Stomach smooth muscle (tissue), 2 donors: ENCODE results near the gene GRIK2.

ENCODE experiments used
- H3K27ac ChIP-seq: one replicate; pipeline ENCODE4 v1.7.0; 2013; ENCODE audit warnings: mild to moderate bottlenecking, low read length, inconsistent platforms
- H3K27me3 ChIP-seq, 2 donors: one replicate each; pipeline ENCODE4 v1.7.0; 2013; ENCODE audit warnings: low read length in 2 of 2; ENCODE audit not compliant: insufficient read depth in 2 of 2, control insufficient read depth in 1 of 2
- H3K36me3 ChIP-seq, 2 donors: one replicate each; pipeline ENCODE4 v1.7.0; 2013; ENCODE audit warnings: low read length in 2 of 2; ENCODE audit not compliant: control insufficient read depth in 2 of 2, insufficient read depth in 2 of 2
- H3K4me1 ChIP-seq: one replicate; pipeline ENCODE4 v1.7.0; 2013; ENCODE audit warnings: low read length; ENCODE audit not compliant: control insufficient read depth, insufficient read depth
- H3K4me3 ChIP-seq, 2 donors: one replicate each; pipeline ENCODE4 v1.7.0; 2013; ENCODE audit warnings: low read length in 2 of 2
- H3K9ac ChIP-seq, 2 donors: one replicate each; pipeline ENCODE4 v1.7.0; 2013; ENCODE audit warnings: low read length in 2 of 2, mild to moderate bottlenecking in 1 of 2
- H3K9me3 ChIP-seq, 2 donors: one replicate each; pipeline ENCODE4 v1.7.0; 2013; ENCODE audit warnings: low read length in 2 of 2; ENCODE audit not compliant: control insufficient read depth in 2 of 2
- donor health status: healthy.
- donor health status: Pancreatic carcinoma.

GRIK2 gene

GRCh38 chr6:101762851-101763250 lies 369.3 kb downstream of the GRIK2 start:
- H3K9me3 ChIP-seq: no peaks in the 10 kb centered on the region
- H3K4me3 ChIP-seq: no peak overlapping the region
- no peaks in the 10 kb centered on the region for H3K36me3 ChIP-seq
- no peak overlapping the region for H3K27ac ChIP-seq
- no peaks in the 10 kb centered on the region for H3K4me1 ChIP-seq
- no peak overlapping the region for H3K9ac ChIP-seq
- H3K27me3 ChIP-seq: no peaks in the 10 kb centered on the region

GRCh38 chr6:101765281-101765680 lies 371.8 kb downstream of the GRIK2 start:
- Histone ChIP-seq H3K27me3 (no peaks in the 10 kb centered on the region), H3K9me3 (no peaks in the 10 kb centered on the region), H3K9ac (no peak overlapping the region), H3K36me3 (no peaks in the 10 kb centered on the region), H3K27ac (no peak overlapping the region), H3K4me1 (no peaks in the 10 kb centered on the region), H3K4me3 (no peak overlapping the region)

- no peaks in the 10 kb centered on the region for H3K27me3 ChIP-seq
- H3K4me1 ChIP-seq: no peaks in the 10 kb centered on the region
These were observed 376.6 kb downstream of the GRIK2 start for GRCh38 chr6:101770116-101770515.

GRCh38 chr6:101776919-101777350 lies 383.4 kb downstream of the GRIK2 start:
- Histone ChIP-seq H3K27ac (no peak overlapping the region), H3K27me3 (no peaks in the 10 kb centered on the region)

More at GRCh38 chr6:101770116-101770515, 376.6 kb downstream of the GRIK2 start:
- Histone ChIP-seq H3K36me3 (no peaks in the 10 kb centered on the region), H3K4me3 (no peak overlapping the region), H3K27ac (no peak overlapping the region), H3K9ac (no peak overlapping the region), H3K9me3 (no peaks in the 10 kb centered on the region)

GRCh38 chr6:101777646-101778045 lies 384.1 kb downstream of the GRIK2 start:
- Histone ChIP-seq H3K4me1 (no peaks in the 10 kb centered on the region), H3K27ac (no peak overlapping the region), H3K4me3 (no peak overlapping the region), H3K36me3 (no peaks in the 10 kb centered on the region), H3K27me3 (no peaks in the 10 kb centered on the region), H3K9me3 (no peaks in the 10 kb centered on the region), H3K9ac (no peak overlapping the region)

More at GRCh38 chr6:101776919-101777350, 383.4 kb downstream of the GRIK2 start:
- H3K9ac ChIP-seq: no peak overlapping the region
- H3K9me3 ChIP-seq: no peaks in the 10 kb centered on the region
- no peaks in the 10 kb centered on the region for H3K36me3 ChIP-seq
- no peaks in the 10 kb centered on the region for H3K4me1 ChIP-seq
- H3K4me3 ChIP-seq: no peak overlapping the region

- no peak overlapping the region for H3K4me3 ChIP-seq
These were observed 385.7 kb downstream of the GRIK2 start for GRCh38 chr6:101779051-101779844.

GRCh38 chr6:101783287-101783686 lies 389.8 kb downstream of the GRIK2 start:
- Histone ChIP-seq H3K9ac (no peak overlapping the region), H3K36me3 (no peaks in the 10 kb centered on the region), H3K4me3 (no peak overlapping the region), H3K4me1 (no peaks in the 10 kb centered on the region), H3K9me3 (peaks cover 0 to 4% of the 10 kb centered on the region in 2 donors), H3K27me3 (no peaks in the 10 kb centered on the region), H3K27ac (no peak overlapping the region)

More at GRCh38 chr6:101779051-101779844, 385.7 kb downstream of the GRIK2 start:
- H3K27me3 ChIP-seq: no peaks in the 10 kb centered on the region
- no peak overlapping the region for H3K9ac ChIP-seq
- H3K4me1 ChIP-seq: no peaks in the 10 kb centered on the region
- H3K36me3 ChIP-seq: no peaks in the 10 kb centered on the region
- peaks cover 0 to 4% of the 10 kb centered on the region in 2 donors for H3K9me3 ChIP-seq
- no peak overlapping the region for H3K27ac ChIP-seq

GRCh38 chr6:101784094-101784493 lies 390.6 kb downstream of the GRIK2 start:
- Histone ChIP-seq H3K27ac (no peak overlapping the region), H3K4me1 (no peaks in the 10 kb centered on the region), H3K27me3 (no peaks in the 10 kb centered on the region), H3K36me3 (no peaks in the 10 kb centered on the region), H3K9ac (no peak overlapping the region), H3K4me3 (no peak overlapping the region), H3K9me3 (peaks cover 0 to 4% of the 10 kb centered on the region in 2 donors)

- no peaks in the 10 kb centered on the region for H3K36me3 ChIP-seq
- no peak overlapping the region for H3K4me3 ChIP-seq
- no peaks in the 10 kb centered on the region for H3K4me1 ChIP-seq
- no peak overlapping the region for H3K9ac ChIP-seq
- no peaks in the 10 kb centered on the region for H3K27me3 ChIP-seq
- no peak overlapping the region for H3K27ac ChIP-seq
- H3K9me3 ChIP-seq: no peaks in the 10 kb centered on the region
These were observed 406.0 kb downstream of the GRIK2 start for GRCh38 chr6:101799531-101799930.

- Histone ChIP-seq H3K27ac (no peak overlapping the region), H3K36me3 (no peaks in the 10 kb centered on the region), H3K27me3 (no peaks in the 10 kb centered on the region), H3K4me3 (no peak overlapping the region), H3K4me1 (no peaks in the 10 kb centered on the region), H3K9me3 (no peaks in the 10 kb centered on the region), H3K9ac (no peak overlapping the region)
These were observed 407.1 kb downstream of the GRIK2 start for GRCh38 chr6:101800598-101800997.

- Histone ChIP-seq H3K9ac (no peak overlapping the region), H3K4me1 (no peaks in the 10 kb centered on the region), H3K9me3 (no peaks in the 10 kb centered on the region), H3K36me3 (no peaks in the 10 kb centered on the region), H3K27me3 (no peaks in the 10 kb centered on the region), H3K4me3 (no peak overlapping the region), H3K27ac (no peak overlapping the region)
These were observed 409.6 kb downstream of the GRIK2 start for GRCh38 chr6:101803136-101803535.
